Muscle of back (tissue), 11 donors: Measurements from ENCODE around the gene ATP5F1D. TPM values are rescaled to one million over a fixed set of nuclear protein-coding genes. Genes with fewer than 3 reads are reported as not detected.
A peak's percentile ranks its signal among the peaks of the same experiment; 100 is the strongest.

Experiments
- DNase-seq, 3 donors: peaks; one replicate each; pipeline versions ENCODE4 v3.0.0 to v3.0.0-alpha.2; 2013
- polyA plus RNA-seq, 10 donors: library from polyadenylated mRNA; unstranded; fragments of 120-200 nt; gene quantifications; one replicate each; pipeline ENCODE4 v1.2.1, GENCODE V29; 2013; ENCODE audit not compliant: insufficient read length in 10 of 10

Gene ATP5F1D
- polyA plus RNA-seq, 10 donors, result 114 to 184 (median 135) TPM

DNA sequence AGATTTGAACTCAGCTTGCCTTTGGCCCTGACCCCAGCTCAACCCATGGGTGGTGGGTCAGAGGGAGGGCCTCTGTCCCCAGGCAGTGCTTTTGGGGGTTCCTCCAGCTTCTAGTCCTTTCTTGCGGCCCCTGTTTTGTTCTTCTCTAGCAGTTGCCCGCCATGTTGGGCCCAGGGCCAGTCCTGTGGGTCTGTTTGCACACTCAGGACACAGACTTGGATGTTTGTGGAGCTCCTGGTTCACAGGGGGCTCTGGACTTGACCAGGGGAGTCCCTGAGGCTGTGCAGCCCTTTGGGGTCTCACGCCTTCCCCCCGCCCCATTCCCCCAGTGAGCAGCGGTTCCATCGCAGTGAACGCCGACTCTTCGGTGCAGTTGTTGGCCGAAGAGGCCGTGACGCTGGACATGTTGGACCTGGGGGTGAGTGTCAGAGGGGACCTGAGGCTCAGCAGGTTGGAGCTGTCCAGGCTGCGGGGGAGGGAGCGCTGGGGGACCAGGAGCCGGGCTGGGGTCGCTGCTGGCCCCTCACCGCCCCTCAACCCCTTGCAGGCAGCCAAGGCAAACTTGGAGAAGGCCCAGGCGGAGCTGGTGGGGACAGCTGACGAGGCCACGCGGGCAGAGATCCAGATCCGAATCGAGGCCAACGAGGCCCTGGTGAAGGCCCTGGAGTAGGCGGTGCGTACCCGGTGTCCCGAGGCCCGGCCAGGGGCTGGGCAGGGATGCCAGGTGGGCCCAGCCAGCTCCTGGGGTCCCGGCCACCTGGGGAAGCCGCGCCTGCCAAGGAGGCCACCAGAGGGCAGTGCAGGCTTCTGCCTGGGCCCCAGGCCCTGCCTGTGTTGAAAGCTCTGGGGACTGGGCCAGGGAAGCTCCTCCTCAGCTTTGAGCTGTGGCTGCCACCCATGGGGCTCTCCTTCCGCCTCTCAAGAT is 2.5 kb downstream of the ATP5F1D start:
- DNase-seq, result peak; percentile 81 to 91 (median 87)

DNA sequence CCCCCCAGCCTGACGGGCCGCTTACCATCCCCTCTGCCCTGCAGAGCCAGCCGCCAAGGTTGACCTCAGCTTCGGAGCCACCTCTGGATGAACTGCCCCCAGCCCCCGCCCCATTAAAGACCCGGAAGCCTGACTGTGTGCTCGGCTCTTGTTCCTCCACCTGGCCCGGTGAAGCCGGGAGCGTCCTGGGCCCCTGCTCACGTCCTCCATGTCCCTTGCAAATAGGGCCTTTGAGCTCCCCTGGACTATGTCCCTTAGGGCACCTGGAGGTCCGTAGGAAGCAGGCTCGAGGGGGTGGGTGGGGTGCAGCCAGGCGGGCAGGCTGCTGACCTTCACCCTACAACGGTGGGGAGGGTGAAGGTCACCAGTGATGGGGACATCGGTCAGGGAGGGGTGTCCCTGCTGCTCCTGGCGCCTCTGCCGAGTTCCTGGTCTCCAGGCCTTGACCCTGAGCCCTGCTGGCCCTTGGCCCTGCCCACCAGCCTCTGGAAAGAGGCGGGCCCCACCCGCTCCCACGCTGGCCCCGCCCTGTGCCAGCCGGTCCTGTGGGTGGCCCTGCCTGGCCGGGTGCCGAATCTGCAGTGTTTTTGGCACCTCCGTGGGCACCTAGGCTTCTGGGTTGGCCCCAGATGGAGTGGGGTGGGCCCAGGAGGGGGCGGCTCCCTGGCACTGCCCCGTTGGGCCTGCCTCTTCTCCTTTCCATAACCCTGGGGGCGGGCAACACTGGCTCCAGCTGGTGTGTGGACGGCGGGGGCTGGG is 3.3 kb downstream of the ATP5F1D start:
- peak in 1 of 3 donors; percentile 52 for DNase-seq

DNA sequence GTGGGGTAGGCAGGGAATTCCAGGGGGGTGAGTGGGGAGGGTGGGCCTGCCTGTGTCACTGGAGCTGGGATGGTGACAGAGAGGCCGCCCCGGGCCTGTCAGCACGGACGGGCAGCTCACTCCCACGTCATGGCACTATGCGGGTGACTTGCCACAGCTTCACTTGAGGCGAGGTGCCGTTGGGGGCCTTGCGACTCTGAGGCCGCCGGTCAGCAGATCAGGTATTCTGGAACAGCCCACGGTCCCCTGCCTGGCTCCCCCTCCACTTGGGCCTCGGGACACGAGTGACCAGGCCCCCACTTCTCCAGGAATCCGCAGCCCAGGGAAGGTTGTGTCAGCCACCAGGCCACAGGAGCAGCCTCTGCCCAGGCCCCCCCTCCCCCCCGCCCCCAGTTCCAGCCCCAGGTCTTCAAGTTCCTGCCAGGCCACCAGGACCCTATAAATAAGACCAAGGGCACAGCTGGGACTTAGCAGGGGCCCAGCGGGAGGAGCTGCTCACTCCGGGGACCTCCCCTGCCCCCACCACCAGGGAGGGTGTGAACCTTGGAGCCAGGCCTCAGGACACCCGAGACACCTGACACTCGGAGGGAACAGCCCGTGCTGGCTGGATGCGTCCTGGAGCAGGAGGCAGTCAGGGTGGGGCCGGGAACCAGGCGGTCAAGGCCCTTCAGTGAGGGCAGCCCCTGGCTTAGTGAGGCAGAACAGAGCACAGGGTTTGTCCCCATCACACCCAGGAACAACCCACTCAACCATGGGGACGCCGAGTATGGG is 4.1 kb downstream of the ATP5F1D start:
- DNase-seq, result peak in 2 of 3 donors; percentile 66 to 74

DNA sequence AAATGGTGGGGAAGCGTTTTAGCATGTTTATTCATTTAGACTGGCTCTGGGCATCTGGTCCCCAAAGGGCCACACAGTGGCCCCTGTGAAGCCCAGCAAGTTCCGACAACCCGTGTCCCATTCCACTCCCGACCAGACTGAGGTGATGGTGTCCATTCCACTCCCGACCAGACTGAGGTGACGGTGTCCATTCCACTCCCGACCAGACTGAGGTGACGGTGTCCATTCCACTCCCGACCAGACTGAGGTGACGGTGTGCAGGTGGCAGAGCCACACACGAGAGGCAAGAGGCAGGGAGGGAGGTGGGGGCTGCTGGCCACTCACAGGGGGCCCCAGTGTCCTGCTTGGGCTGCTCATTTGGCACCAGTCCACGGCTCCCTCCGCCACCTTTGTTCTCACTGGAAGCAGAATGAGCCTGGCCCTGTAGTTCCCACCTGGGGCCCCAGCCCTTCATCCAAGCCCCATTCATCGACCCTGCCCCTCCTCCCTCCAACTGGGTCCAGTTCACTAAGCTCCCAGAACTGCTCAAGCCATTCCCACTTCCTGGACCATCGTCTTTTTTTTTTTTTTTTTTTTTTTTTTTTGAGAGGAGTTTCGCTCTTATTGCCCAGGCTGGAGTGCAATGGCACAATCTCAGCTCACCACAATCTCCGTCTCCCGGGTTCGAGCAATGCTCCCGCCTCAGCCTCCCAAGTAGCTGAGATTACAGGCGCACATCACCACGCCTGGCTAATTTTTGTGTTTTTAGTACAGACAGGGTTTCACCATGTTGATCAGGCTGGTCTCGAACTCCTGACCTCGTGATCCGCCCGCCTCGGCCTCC is 4.9 kb downstream of the ATP5F1D start:
- peak in 1 of 3 donors; percentile 51 for DNase-seq

DNA sequence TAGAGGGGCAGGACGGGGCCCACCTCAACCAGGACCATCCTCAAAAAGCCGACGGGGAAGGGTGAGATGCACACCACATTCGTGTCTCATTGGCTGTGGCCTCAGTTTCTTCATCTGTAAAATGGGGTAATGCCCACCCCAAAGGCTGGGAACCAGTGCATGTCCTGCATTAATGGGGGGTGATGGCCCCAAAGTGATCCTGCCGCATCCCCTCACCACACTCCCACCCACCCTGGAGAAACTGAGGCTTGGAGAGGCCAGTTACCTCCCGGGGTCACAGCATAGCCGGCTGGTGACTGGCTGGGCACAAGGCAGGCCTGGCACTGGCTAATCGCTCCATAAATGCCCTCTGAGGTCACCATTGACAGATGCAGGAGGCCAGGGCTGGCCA is 6.2 kb downstream of the ATP5F1D start:
- no peak for DNase-seq

DNA sequence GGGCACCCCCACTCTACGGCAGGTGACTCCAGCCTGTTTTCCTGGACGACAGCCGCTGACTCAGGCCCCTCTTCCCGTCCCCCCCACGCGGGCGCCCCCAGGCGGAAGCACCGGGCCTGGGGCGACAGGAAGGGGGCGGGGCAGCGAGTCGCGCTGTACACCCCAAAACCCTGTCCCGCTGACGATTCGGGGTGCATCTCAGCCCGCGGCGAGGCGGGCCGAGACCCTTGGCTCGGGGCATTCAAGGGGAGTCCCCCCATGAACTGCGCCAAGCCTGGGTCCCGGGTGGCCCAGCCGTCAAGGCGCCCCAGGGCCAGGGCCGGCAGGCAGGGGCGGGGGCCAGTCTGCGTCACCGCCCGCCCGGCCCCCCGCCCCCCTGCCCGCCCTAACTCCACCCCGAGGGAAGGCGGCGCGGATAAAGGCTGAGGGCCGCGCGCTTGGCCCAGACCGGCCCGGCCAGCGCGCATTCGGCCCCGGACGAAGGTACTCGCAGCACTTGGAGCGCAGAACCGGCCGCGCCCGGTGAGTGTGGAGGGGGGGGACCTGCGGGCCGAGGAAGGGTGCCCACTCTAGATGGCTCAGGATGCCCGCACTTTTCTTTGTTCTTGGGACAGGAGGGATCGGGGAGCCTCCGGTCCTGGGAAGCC is 6.7 kb downstream of the ATP5F1D start, which contains the start of gene MIDN:
Gene MIDN, plus strand, starts transcription at position 445 of the 647 bp plus-strand sequence. CDS start 1,714 bp downstream, outside the sequence.
- DNase-seq, result peak in 2 of 3 donors; percentile 69 to 95

DNA sequence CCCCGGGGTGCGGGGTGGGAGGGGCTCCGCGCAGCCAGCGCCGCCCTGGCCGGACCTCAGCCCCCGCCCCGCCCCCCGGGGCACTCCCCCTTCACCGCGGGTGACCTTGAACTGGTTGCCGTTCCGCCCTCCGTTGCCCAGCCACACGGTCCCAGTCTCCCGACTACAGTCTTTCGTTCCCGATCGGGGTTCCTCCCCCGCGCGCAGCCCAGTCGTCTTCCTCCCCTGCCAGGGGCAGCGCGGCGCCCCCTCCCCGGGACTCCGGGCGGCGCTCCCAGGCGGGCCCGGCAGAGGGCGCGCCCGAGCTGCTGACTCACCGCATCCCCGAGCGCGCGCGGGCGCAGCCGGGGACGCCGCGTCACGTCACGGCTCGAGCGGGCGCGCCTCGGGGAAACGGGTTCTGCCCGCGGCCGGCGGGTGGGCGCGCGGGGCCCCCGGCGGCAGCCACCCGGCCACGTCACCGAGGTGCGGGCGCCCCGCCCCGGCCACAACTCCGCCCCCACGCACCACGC is 7.3 kb downstream of the ATP5F1D start:
- DNase-seq, result peak; percentile 83 to 94 (median 89)

DNA sequence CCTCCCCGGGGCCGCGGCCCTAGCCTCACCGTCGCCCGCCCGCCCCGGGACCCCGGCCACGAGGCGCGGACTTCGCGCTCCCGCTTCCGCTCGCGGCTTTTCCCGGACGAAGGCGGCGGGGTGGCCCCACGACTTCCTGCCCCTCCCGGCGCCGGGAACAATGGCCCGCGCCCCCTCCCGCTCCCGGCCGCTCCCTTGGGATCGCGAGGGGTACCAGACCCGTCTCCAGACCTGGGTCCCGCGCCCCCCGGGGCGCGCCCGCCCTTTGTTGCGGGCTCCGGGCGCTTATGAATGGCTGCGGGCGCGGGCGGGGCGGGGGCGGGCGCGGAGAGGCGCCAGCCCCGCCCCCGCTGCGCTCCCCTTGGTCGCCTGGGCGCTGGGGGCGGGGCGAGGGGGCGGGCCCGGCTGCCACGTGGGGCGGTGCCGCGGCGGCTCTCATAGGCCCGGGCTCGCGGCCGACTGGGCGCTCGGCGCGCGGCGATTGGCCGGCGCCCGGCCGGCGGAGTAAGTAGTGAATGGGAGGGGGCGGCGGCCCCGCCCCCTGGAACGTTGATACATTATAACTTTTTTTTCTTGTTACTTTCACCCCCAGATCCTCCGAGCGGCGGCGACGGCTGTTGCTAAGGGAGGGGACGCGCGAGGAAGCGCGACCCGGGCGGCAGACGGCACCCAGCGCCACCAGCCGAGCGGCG is 7.9 kb downstream of the ATP5F1D start:
- peak; percentile 98 for DNase-seq

DNA sequence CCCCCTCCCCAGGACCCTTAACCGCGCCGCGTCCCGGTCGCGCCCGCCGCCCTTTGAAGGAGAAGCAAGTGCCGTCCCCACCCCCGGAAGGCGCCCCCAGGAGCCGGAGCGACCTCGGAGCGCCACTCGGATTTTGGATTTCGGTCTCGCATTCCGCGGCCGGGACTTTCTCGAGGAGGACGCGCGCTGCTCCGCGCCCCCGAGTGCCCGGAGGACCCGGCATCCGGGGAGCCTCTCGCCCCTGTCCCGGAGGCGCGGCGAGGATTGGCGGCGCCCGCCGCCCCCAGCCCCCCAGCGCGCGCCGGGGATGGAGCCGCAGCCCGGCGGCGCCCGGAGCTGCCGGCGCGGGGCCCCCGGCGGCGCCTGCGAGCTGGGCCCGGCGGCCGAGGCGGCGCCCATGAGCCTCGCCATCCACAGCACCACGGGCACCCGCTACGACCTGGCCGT is 8.5 kb downstream of the ATP5F1D start:
- DNase-seq, result no peak

DNA sequence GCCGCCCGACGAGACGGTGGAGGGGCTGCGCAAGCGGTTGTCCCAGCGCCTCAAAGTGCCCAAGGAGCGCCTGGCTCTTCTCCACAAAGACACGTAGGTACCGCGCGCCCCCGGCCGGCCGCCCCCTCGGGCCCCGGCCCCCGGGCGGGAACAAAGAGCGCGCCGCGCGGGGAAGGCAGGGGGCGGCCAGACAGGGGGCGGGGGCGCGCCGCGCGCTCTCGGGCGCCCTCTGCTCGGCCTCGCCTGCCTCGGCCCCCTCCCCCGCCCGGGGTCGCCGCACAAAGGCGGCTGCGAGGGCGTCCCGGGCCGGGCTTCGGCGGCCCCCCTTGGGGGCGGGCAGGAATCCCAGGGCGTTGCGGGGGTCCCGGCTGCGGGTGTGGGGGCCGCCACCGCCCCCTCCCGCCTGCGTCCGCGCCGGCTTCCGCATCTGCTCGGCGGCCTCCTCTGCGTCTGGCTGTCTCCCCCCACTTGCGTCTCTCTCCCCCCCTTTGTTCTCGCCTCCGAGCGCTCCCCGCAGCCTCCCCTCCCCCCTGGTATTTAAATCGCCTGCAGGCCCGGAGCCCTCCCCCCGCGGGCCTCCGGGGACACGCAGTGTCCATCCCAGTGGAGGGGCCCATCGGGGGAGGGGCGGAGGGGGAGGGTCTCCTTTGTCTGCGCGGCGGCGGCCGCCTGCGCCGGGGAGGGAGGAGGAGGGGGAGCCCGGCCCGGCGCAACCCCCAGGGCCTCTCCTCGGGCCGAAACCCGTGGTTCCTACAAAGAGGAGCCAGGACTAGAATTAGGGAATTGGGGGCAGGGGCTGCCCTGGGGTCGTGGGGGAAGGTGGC is 9.1 kb downstream of the ATP5F1D start:
- peak in 2 of 3 donors; percentile 64 to 84 for DNase-seq

DNA sequence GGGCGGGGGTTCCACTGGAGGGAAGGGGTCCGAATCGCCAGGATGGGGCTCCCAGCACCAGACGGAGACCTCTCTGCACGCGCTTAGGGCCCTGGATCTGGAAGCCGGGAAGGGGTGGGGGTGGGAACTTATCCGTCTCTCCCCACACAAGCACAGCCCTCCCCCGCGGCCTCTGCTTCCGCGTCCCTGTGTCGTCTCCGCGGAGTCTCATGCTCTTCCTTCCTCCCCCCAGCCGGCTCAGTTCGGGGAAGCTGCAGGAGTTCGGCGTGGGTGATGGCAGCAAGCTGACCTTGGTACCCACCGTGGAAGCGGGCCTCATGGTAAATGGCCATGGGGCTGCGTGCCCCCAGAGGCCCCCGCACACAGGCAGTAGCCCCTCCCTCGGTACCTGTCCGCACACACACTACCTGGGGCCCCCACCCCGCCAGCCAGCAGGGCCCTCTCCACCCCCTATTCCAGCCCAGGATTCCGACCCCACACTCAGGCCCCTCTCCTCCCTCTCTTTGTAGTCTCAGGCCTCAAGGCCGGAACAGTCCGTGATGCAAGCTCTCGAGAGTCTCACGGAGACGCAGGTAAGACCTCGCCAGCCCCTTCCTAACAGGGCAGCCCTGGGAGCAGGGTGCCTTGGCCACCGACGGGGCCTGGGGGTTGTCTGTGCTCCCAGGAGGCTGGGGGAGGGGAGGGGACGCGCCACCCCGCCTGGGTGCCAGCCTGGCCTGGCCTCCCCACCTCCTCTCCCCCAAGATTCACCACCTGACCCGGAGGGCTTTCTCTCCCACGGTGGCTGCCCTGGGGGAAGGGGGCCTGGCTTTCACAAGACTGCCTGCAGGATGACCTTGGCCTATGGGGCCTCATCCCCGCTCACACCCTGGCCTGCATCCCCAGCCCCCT is 10.0 kb downstream of the ATP5F1D start:
- peak in 2 of 3 donors; percentile 66 to 83 for DNase-seq

DNA sequence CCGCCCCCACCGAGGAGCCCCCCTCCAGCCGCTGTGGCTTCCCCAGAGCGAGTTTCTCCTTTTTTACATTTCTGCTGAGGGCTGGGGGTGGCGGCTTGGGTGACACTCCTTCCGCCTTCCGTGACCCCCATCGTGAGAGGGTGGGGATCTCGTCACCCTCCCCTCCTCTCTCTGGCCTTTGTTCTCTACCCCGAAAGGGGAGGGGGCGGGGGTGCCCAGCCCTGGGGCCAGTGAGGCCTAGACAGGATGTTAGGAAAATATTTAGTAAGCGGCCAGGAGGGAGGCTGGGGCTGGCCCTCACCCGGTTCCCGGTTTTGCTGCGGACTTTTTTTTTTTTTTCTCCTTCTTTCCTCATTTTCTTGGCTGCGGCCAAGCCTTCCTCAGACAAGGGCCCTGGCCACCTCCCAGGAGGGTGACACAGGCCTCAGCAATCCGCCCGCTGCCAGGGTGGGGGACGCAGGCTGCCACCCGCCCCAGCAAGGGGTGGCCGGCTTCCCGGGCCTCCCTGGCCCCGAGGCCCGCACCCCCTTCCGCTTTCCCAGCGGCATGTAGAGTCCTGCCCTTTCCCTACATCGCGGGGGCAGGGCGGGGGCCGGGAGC is 10.8 kb downstream of the ATP5F1D start:
- peak; percentile 80 to 92 (median 92) for DNase-seq

DNA sequence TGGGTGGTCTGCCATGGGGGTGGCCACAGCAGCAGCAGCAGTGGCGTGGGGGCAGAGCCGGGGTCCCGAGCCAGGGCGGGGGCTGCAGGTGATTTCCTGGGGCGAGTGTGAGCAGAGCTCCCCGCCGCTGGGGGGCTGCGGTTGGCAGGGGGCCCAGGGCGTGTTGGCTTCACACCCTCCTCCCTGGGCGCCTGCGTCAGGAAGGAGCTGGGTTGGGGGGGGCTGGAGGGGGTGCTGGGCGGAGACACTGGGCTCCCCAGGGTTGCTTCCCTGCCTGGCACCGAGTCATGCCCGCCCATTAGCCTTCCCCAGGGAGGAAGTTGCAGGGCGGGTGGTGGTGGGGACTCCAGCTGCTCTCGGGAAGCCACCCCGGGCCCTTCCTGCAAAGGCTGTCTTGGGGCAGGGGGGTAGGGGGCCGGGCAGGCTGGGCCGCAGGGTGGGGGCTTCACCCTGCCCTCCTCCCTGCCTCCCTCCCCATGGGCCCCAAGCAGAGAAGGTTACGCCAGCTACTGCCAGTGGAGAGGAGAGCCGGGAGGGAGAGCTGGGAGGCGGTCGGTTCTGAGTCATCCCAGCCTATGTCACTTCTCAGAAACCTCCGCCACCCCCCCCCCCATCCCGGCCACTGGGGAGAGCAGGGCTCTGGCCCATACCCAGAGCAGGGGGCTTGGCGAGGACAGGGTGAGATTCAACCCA is 11.4 kb downstream of the ATP5F1D start:
- DNase-seq, result peak in 2 of 3 donors; percentile 81 to 94

DNA sequence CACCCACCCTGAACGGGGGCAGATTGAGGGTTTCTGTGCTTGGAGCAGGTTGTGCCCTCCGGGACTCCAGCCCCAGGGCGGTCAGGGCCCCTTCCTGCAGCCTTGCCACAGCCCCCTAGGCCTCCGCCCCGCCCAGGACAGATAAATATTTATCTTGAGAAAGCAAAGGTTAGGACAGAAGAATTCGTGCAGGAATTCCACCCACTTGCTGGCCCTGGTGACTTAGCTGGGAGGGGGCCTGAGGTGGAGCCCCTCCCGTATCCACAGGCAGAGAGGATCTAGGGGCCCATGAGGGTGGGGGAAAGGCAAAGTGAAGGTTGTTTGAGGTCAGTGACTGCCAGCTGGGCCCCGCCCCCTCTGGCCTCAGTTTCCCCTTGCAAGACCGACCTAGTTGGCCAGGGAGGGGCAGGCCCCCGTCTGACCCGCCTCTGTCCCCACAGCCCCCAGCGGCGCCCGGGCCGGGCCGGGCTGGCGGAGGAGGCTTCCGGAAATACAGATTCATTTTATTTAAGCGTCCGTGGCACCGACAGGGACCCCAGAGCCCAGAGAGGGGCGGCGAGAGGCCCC is 12.0 kb downstream of the ATP5F1D start:
- DNase-seq, result no peak

DNA sequence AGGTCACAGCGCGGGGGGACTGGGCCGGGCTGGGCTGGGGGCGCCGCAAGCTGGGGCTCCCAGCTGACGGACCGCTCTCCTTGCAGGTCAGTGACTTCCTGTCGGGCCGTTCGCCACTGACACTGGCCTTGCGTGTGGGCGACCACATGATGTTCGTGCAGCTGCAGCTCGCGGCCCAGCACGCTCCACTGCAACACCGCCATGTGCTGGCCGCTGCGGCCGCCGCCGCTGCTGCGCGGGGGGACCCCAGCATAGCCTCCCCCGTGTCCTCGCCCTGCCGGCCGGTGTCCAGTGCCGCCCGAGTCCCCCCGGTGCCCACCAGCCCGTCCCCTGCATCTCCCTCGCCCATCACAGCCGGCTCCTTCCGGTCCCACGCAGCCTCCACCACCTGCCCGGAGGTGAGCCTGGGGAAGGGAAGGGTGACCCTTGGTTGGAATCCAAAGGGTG is 12.6 kb downstream of the ATP5F1D start:
- DNase-seq, result no peak
